Left ventricle myocardium inferior (tissue), 1 donor: Measurements from ENCODE around the gene PABPN1L. TPM values are rescaled to one million over a fixed set of nuclear protein-coding genes. Genes with fewer than 3 reads are reported as not detected.

Experiments used
- DNase-seq: peaks from one replicate; pipeline ENCODE4 v3.0.0-alpha.2; 2020
- H3K27ac ChIP-seq: fragments of 200-600 bp; replicated peaks from 2 replicates; pipeline ENCODE4 v1.8.0; 2021
- H3K27me3 ChIP-seq: fragments of 200-600 bp; 2 replicates; pipeline ENCODE4 v1.8.0; 2021; ENCODE audit warnings: low read depth
- H3K36me3 ChIP-seq: fragments of 200-600 bp; 2 replicates; pipeline ENCODE4 v1.8.0; 2021
- H3K4me1 ChIP-seq: fragments of 200-600 bp; 2 replicates; pipeline ENCODE4 v1.8.0; 2021
- H3K4me3 ChIP-seq: fragments of 200-600 bp; 2 replicates; pipeline ENCODE4 v1.8.0; 2021; ENCODE audit warnings: mild to moderate bottlenecking, moderate library complexity
- H3K9me3 ChIP-seq: fragments of 200-600 bp; replicated peaks from 2 replicates; pipeline ENCODE4 v1.8.0; 2021
- CTCF ChIP-seq: fragments of 200-600 bp; IDR thresholded peaks from 2 replicates; pipeline ENCODE4 v1.8.0; 2021; ENCODE audit warnings: antibody characterized with exemption, mild to moderate bottlenecking, borderline replicate concordance
- intact Hi-C: fragments of 100-400 bp; cut with micrococcal nuclease; formaldehyde crosslinking; loops from one replicate; pipeline ENCODE4 v1.11.0; 2022
- total RNA-seq: library from RNA; stranded (reverse); fragmentation: NEBNext Ultra II Directional; extraction: Animal tissue kit (Norgen Biotek cat#: 25700); gene quantifications from one replicate; pipeline ENCODE4 v1.2.1, GENCODE V29; 2021
- donor health status: DM: no; HTN: yes; CAD: no; lungs with severe emphysema.

PABPN1L gene
- total RNA-seq, 1 donor from 2014 or later = not detected

DNA sequence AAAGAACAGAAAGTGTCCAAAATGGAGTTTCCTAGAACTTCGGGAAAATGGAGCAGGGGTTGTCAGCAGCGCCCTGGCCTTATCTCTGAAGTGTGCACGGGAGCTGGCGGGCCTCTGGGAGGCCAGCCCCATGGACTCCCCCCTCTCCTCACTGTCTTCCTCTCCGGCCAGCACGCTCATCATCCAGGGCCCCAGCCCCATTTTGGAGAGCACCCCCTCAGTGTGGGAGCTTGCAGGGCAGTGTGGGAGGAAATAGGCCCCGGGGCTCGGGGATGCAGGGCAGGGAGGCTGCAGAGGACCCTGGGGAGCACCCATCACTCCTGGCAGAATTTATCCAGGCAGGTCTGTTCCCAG is 4.9 kb upstream of the PABPN1L start:
- TF ChIP-seq CTCF = no peak
- Histone ChIP-seq H3K27me3 (peaks cover 4% of the 10 kb centered on the region), H3K27ac (peak overlapping the region; percentile 39), H3K4me1 (peaks cover 18% of the 10 kb centered on the region), H3K4me3 (peak overlapping the region; percentile 46), H3K36me3 (no peaks in the 10 kb centered on the region), H3K9me3 (no peaks in the 10 kb centered on the region)
- DNase-seq = no peak
- intact Hi-C loops = no loop called here

- no peaks in the 10 kb centered on the region for H3K36me3 ChIP-seq
- peak overlapping the region; percentile 39 for H3K27ac ChIP-seq
- peaks cover 10% of the 10 kb centered on the region for H3K27me3 ChIP-seq
- H3K4me3 ChIP-seq = peak overlapping the region; percentile 46
- intact Hi-C loops = no loop called here
- TF ChIP-seq CTCF = no peak
- H3K9me3 ChIP-seq = no peaks in the 10 kb centered on the region
- no peak for DNase-seq
- H3K4me1 ChIP-seq = peaks cover 18% of the 10 kb centered on the region
Observed at GRCh38 chr16:88870608-88871348, 4.3 kb upstream of the PABPN1L start.

GRCh38 chr16:88869673-88869980 is 3.2 kb upstream of the PABPN1L start:
- Histone ChIP-seq H3K4me1 (peaks cover 18% of the 10 kb centered on the region), H3K36me3 (no peaks in the 10 kb centered on the region), H3K27me3 (peaks cover 11% of the 10 kb centered on the region), H3K9me3 (no peaks in the 10 kb centered on the region), H3K4me3 (no peak overlapping the region), H3K27ac (peak overlapping the region; percentile 65)
- no peak for TF ChIP-seq CTCF
- peak; percentile 67 for DNase-seq
- intact Hi-C loops = no loop called here

- TF ChIP-seq CTCF = no peak
- DNase-seq = no peak
- intact Hi-C loops = no loop called here
- Histone ChIP-seq H3K36me3 (no peaks in the 10 kb centered on the region), H3K9me3 (no peaks in the 10 kb centered on the region), H3K27ac (peak overlapping the region; percentile 23), H3K4me3 (no peak overlapping the region), H3K27me3 (peaks cover 11% of the 10 kb centered on the region), H3K4me1 (peaks cover 18% of the 10 kb centered on the region)
Observed at GRCh38 chr16:88868974-88869672, 2.7 kb upstream of the PABPN1L start.

DNA sequence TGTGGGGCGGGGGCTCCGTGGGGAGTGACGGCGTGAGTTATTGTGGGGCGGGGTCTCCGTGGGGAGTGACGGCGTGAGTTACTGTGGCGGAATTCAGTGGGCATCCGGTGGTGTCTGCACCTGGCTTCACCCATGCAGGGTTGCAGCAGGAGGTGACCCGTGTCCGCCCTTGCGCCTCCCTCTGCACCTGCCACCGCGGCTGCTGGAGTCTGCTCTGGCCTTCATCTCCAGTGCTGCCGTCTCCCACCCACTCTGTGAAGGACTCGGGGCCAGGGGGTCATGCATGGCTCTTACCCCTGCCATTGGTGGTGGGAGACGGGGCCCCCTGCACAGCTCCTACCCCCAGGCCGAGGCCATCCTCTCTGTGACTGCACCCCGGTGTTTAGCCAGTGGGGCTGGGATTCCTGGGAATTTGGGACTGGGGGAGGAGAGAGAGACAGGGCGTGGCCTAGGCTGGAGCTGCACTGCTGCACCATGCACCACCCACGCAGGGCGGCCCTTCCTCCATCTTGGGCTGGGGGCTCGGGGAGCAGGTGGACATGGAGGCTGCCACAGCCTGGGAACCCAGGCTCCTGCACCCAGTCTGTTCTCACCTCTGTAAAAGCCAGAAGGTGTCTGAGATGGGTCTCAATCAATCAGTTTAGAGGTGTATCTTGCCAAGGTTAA is 1.3 kb upstream of the PABPN1L start:
- no peak overlapping the region for H3K27ac ChIP-seq
- H3K27me3 ChIP-seq = peaks cover 11% of the 10 kb centered on the region
- H3K36me3 ChIP-seq = peaks cover under 1% of the 10 kb centered on the region
- H3K9me3 ChIP-seq = no peaks in the 10 kb centered on the region
- H3K4me3 ChIP-seq = no peak overlapping the region
- peaks cover 18% of the 10 kb centered on the region for H3K4me1 ChIP-seq
- intact Hi-C loops = no loop called here
- no peak for DNase-seq
- no peak for TF ChIP-seq CTCF
